ENCODE results near the gene ZMIZ1.

The ZMIZ1 gene

GRCh38 chr10:79079054-79079397 is 10.3 kb downstream of the ZMIZ1 start:
- DNase-seq (ENCODE audit: low read depth in 2 of 2) = no peak

DNA sequence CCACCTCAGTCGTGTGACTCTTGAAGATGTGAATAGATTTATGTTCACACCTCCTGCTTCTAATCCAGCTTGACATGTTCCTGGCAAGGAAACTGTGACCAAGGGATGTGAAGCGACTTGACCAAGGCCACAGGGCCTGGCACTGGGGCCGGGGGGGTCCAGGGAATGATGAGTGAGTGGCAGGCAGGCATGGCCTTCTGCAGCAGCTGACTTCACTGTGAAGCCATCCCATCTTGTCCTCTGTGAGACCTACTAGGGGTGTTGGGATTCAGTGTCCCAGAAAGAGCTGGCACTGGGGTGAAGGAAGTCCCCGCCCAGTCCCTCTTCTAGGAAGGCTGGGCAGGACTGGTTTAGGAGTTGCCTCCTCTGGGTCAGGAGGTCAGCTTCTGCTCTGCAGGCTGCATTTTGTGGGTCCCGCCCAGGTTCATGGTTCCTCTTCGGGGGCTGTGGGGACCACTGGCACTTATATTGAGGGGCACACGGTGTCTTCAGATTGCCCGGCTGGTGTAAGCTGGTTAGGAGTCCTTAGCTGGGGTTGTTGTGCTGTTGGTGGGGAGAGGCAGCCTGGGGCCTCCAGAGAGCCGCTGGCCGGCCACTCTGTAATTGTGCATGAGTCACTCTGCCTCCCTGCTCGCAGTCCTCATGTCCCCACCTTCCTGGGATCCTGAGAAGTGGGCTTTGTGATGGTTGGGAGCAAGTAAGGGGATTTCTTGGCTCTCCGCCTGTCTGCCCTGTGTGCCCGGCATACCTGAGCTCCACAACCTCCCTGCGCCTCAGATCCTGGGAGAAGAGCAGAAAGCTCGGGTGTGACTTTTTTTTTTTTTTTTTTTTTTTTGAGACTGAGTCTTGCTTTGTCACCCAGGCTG is 11.0 kb downstream of the ZMIZ1 start:
- no peak for DNase-seq (ENCODE audit: low read depth in 2 of 2)

DNA sequence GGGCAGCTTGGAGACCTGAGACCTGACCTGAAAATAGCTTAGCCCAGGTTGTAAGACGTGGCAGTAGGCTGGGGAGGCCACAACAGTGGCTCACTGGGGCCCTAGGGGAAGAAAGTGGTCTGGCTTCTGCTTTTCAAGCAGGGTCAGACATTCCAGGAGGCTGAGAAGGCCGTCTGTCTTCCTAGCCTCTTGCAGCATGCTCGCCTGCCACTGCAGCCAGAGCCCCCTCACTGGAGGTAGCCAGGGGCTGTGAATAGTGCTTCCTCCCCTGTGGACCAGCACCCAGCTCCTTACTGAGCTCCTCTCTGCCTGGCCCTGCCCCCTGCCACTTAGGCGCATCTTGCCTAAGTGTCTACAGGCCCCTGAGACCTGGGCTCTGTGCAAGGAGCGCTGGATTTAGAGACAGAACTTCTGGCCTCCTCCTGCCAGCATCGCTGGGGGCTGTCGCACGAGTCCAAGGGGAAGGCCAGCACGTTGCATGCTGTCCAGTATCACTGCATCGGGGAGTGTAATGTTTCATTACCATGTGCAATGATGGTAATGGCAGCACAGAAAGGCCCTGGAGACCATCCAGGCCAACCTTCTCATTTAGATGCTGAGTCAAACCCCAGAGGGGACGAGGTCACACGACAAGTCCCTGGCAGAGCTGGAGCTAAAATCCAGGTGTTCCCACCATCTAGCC is 12.7 kb downstream of the ZMIZ1 start:
- DNase-seq (ENCODE audit: low read depth in 2 of 2) = no peak

- no peak for DNase-seq (ENCODE audit: low read depth in 2 of 2)
These were observed 13.2 kb downstream of the ZMIZ1 start for GRCh38 chr10:79082035-79082373.

GRCh38 chr10:79082631-79083596 is 14.1 kb downstream of the ZMIZ1 start:
- no peak for DNase-seq (ENCODE audit: low read depth in 2 of 2)

DNA sequence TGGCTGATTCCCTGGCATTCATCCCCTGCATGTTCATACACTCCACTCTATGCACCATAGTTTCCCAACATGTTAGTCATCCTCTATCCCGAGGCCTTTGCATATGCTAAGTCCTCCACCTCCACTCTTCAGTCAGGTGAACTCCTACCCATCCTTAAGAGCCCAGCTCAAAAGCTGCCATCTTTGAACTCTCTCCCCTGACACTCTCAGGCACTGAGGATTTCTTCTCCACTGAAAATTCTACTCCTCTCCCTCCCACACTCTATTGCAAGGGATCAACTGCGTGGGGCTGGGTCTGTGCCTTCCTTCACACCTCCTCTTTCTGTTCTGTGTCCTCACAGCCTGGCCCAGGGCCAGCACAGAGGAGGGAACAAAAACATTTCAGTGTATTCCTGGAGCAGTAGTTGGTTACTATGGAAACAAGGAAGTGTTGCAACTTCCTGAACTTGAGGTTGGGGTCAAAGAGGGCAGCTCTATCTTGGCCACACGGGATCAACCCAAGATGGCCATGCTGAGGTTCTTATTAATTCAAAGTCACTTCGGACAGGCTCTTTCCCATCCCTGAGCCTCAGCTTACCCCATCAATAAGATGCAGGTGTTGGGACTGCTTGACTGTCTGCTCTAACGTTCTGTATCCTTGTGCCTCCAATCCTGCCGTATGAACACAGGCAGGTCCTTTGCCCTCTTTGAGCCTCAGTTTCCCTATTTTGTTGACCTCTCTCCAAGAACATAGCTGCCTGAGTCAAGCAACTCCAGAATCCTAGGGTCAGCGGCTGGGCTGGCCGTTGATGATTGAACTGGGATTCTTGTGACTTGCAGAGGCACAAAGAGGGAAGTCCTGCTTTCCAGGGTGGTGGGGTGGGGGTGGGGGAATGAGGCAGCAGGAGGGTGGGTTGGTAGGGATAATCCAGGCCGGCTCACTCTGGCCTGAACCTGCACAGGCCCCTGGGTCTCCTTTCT is 15.5 kb downstream of the ZMIZ1 start:
- no peak for DNase-seq (ENCODE audit: low read depth in 2 of 2)

DNA sequence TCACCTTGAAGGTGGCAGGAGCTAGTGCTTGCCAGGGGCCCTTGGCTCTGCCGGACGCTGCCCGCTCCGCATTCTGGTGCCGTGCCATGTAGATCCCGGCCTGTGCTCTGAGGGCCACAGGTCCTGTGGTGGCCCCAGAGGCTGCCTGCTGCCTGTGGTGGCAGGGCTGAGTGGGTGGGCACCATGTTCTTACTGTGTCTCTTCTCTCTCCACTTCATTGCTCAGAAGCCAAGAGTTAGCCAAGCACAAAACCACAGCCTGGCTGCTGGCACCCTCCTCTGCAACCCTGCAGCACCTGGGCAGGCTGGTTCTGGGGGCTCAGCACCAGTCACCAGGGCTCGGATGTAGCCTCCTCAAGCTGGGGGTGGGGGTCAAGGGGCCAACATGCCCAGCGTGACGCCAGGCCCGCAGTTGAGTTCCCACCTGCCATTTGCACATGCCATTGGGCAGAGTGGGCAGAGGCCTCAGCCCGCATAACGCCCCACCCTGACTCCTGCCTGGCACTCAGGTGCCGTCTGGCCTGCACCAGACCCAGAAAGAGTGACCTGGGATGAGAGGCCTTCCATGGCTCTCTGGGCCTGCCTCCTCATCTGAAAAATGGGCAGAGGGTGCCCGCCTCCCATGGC is 16.3 kb downstream of the ZMIZ1 start:
- no peak for DNase-seq (ENCODE audit: low read depth in 2 of 2)

DNA sequence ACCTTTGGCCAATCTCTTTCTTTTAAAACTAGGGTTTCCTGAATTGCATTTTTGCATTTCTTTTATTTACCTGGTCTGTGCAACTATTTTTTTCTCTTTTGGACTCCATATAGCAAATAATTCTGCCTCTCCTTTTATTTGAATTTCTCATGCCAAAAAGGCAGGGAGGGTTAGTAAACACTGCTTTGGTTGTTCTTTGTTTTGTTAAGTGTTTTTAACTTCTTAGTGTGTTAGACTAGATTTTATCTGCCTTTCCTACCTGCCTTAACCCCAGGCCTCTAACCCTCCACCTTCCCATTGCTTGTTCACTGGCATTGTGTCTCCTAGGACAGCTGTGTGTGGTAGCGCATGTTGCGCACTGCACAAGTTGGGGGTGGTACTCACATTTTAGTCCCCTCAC is 18.1 kb downstream of the ZMIZ1 start:
- no peak for DNase-seq (ENCODE audit: low read depth in 2 of 2)

- no peak for DNase-seq (ENCODE audit: low read depth in 2 of 2)
These were observed 19.0 kb downstream of the ZMIZ1 start for GRCh38 chr10:79087721-79088120.

DNA sequence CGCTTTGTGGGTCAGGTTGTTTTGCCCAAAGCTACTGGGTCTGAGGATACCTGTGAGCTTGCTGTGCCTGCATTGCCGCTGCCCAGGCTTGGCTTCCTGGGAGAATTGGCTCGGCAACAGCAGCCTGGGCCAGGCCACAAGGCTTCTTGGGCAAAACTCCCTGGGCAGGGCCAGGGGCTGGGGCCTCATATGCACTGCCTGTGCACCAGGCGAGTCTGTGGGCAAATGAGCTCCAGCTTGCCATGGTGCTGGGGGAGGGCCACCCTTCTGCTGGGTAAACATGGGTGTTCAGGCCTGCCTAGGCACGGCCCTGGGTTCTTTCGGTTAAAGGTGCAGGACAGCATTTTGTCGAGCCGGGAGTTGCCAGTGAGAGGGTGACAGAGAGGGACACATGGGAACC is 19.4 kb downstream of the ZMIZ1 start:
- DNase-seq (ENCODE audit: low read depth in 2 of 2) = no peak

GRCh38 chr10:79088613-79089355 is 20.0 kb downstream of the ZMIZ1 start:
- DNase-seq (ENCODE audit: low read depth in 2 of 2) = no peak

DNA sequence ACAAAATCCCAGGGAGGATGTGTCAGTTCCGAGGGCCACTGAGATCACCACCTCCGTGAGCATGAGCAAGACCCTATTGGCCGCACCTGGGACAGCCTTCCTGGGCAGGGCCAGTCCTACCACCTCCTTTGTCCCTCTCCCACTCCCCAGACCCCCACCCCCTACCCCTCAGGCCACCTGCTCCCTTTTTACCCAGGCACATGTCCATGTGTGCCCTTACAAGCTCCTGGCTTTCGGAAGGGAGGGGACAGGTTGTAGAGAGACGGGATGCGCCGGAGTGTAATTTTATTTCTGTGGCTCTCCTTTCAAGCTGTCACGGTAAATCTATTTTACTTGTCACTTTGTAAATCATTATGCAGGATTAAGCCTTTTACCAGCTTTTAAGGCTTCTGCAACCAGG is 20.9 kb downstream of the ZMIZ1 start:
- DNase-seq (ENCODE audit: low read depth in 2 of 2) = no peak

- no peak for DNase-seq (ENCODE audit: low read depth in 2 of 2)
These were observed 21.5 kb downstream of the ZMIZ1 start for GRCh38 chr10:79090134-79090803.

GRCh38 chr10:79092292-79092896 is 23.6 kb downstream of the ZMIZ1 start:
- DNase-seq (ENCODE audit: low read depth in 2 of 2) = no peak

DNA sequence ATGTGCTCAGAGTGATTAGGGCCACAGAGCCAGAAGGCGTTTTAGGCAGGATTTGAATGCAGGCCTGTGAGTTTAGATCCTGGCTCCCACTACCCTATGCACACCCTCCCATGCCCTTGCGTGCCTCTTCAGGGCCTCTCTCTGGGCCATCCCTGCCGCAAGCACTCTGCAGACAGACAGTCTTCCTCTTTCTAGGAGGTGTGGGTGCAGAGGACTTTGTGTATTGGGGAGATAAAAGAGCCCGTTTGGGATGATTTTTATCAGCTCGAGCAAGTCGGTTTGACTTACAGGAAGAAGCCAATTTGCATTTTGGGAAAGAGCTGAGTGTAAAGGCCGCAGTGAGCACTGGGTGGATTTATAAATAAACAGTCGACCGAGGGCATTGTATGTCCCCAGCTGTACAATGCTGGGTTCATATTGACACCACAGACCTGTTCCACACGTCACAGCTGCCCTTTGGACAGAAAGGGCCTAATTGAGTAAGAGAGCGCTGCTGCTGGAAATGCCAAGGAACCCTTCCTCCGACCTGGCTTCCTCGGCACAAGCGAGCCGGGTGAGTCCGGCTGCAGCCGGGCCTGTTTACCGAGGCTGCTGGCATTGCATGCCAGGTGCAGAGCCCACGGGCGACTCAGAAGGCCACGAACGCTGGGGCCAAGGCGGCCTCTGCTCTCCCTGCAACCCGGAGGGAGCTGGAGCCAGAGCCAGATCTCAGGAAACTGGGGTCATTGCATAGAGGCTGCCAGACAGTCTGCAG is 25.1 kb downstream of the ZMIZ1 start:
- DNase-seq (ENCODE audit: low read depth in 2 of 2) = no peak

DNA sequence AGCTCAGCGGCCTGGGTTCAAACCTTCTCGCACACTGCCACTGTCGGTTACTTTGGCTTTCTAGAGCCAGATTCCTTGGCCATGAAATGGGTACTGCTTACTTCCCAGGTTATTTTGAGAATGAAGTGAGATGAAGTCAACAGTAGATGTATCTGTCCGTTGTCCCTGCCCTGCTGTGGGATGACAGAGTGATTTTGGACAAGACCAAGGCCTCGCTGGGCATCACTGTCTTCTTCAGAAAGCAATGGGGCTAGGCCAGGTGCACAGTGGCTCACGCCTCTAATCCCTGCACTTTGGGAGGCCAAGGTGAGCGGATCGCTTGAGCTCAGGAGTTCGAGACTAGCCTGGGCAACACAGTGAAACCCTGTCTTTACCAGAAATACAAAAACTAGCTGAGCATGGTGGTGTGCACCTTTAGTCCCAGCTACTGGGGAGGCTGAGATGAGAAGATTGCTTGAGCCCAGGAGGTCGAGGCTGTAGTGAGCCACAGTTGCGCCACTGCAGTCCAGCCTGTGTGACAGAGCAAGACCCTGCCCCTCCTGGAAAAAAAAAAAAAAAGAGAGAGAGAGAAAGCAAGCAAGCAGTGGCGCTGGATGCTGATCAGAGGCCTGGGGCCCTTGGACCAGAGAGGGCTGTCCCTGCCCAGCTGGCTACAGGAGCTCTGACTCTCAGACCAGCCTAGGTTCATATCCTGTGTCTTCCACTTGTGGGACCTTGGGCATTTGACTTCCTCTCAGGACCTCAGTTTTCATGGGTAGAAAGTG is 25.8 kb downstream of the ZMIZ1 start:
- DNase-seq (ENCODE audit: low read depth in 2 of 2) = no peak

DNA sequence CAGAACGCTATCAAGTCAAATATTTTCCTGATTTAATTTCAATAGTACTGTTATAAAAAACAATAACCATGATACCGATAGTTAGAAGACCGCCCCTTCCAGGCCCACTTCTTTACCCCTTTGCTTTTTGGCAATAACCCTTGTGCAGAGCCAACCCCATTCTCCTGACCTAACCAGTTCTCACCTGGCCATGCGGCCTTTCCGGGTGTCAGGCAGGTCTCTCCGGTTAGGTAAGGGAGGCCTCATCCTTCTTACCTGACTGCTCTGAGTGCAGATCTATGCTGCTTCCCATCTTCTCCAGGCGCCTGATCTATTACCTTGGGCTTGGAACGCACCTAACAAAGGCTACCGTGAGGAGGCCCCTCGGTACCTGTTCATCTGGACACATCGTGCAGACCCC is 26.6 kb downstream of the ZMIZ1 start:
- no peak for DNase-seq (ENCODE audit: low read depth in 2 of 2)

- no peak for DNase-seq (ENCODE audit: low read depth in 2 of 2)
These were observed 27.7 kb downstream of the ZMIZ1 start for GRCh38 chr10:79096514-79096913.
